ENCODE measurements around the gene PTPN2. TPM values are rescaled to one million over a fixed set of nuclear protein-coding genes. Genes with fewer than 3 reads are reported as not detected.

Gene PTPN2
- total and polyA plus RNA-seq, 2 experiments from 2014 or later: 24.7 to 25.4 TPM

GRCh38 chr18:12818243-12818642 lies 65.8 kb downstream of the PTPN2 start:
- Histone ChIP-seq H3K9me3 (ENCODE audit: low read depth) (no peaks in the 10 kb centered on the region), H3K4me1 (ENCODE audit: low read depth) (no peaks in the 10 kb centered on the region), H3K4me3 (no peak overlapping the region), H3K27ac (no peak overlapping the region), H3K36me3 (peaks cover 4% of the 10 kb centered on the region), H3K27me3 (no peaks in the 10 kb centered on the region)
- no peak for TF ChIP-seq CTCF (IDR thresholded peaks at IDR 0.05; ENCODE audit: low read depth, low read length)
- DNase-seq (ENCODE audit: low read depth in 1 of 2, low spot score in 1 of 2): no peak

GRCh38 chr18:12816451-12816850 lies 67.6 kb downstream of the PTPN2 start:
- peaks cover 4% of the 10 kb centered on the region for H3K36me3 ChIP-seq
- H3K27me3 ChIP-seq: no peaks in the 10 kb centered on the region
- H3K9me3 ChIP-seq (ENCODE audit: low read depth): no peaks in the 10 kb centered on the region
- H3K4me1 ChIP-seq (ENCODE audit: low read depth): no peaks in the 10 kb centered on the region
- no peak overlapping the region for H3K4me3 ChIP-seq
- TF ChIP-seq CTCF (IDR thresholded peaks at IDR 0.05; ENCODE audit: low read depth, low read length): no peak
- DNase-seq (ENCODE audit: low read depth in 1 of 2, low spot score in 1 of 2): no peak
- H3K27ac ChIP-seq: no peak overlapping the region

DNA sequence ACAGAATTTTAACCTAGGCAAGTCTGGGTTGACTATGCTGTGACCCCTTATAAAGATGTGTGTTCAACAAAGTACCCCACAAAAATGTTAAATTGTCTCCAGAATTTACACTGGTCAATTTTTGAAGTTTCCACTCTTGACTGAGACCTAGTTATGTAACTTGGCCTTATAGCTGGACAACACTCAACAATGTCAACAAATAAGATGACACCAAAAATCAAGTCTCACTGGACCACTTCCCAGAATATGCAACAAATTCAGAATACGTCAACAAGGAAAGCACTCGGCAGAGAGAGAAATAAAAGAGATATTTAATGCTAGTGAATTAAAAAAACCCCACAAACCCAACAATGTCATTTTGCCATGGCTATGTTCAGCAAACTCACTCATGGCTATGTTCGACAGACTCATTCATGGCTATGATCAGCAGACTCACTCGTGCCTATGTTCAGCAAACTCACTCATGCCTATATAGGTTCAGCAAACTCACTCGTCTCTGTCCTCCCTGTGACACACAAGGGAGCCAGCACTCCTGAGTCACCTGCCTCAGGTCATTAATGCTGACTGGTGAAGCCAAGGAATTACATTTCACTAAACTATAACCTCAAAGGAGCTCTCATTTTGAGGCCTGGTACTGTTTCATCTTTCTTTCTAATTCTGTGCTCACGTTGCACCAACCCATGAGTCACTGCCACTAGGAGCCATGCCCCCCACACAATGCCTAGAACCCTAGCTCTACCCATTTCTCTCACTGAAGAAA lies 72.7 kb downstream of the PTPN2 start:
- no peaks in the 10 kb centered on the region for H3K9me3 ChIP-seq (ENCODE audit: low read depth)
- no peak overlapping the region for H3K4me3 ChIP-seq
- H3K27me3 ChIP-seq: no peaks in the 10 kb centered on the region
- no peak for TF ChIP-seq CTCF (IDR thresholded peaks at IDR 0.05; ENCODE audit: low read depth, low read length)
- no peak overlapping the region for H3K27ac ChIP-seq
- H3K4me1 ChIP-seq (ENCODE audit: low read depth): no peaks in the 10 kb centered on the region
- no peaks in the 10 kb centered on the region for H3K36me3 ChIP-seq
- DNase-seq (ENCODE audit: low read depth in 1 of 2, low spot score in 1 of 2): no peak

- Histone ChIP-seq H3K27me3 (no peaks in the 10 kb centered on the region), H3K36me3 (peaks cover 10% of the 10 kb centered on the region), H3K4me3 (no peak overlapping the region), H3K4me1 (ENCODE audit: low read depth) (no peaks in the 10 kb centered on the region), H3K9me3 (ENCODE audit: low read depth) (no peaks in the 10 kb centered on the region), H3K27ac (no peak overlapping the region)
- TF ChIP-seq CTCF (IDR thresholded peaks at IDR 0.05; ENCODE audit: low read depth, low read length): no peak
- no peak for DNase-seq (ENCODE audit: low read depth in 1 of 2, low spot score in 1 of 2)
Observed at GRCh38 chr18:12803069-12803936, 80.7 kb downstream of the PTPN2 start.

DNA sequence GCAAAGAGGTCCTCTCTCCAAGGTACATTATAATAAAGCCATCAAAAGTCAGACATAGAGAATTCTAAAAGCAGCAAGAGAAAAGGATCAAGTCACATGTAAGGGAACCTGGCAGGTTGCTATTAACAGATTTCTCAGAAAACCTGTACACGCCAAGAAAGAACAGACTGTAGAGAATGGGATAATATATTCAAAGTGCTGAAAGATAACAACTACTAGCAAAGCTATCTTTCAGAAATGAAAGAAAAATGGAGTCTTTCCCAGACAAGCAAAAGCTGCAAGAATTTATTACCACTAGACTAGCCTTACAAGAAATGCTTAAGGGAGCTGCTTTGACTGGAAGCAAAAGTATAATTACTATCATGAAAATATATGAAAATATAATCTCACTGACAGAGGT lies 81.5 kb downstream of the PTPN2 start:
- H3K27ac ChIP-seq: no peak overlapping the region
- no peak overlapping the region for H3K4me3 ChIP-seq
- peaks cover 10% of the 10 kb centered on the region for H3K36me3 ChIP-seq
- no peaks in the 10 kb centered on the region for H3K27me3 ChIP-seq
- no peak for DNase-seq (ENCODE audit: low read depth in 1 of 2, low spot score in 1 of 2)
- H3K4me1 ChIP-seq (ENCODE audit: low read depth): no peaks in the 10 kb centered on the region
- no peak for TF ChIP-seq CTCF (IDR thresholded peaks at IDR 0.05; ENCODE audit: low read depth, low read length)
- H3K9me3 ChIP-seq (ENCODE audit: low read depth): no peaks in the 10 kb centered on the region

Data from cardiac muscle cell (in vitro differentiated cells and primary cell).